K562 (cell line): Measurements from ENCODE around the gene IBA57. TPM values are rescaled to one million over a fixed set of nuclear protein-coding genes. Genes with fewer than 3 reads are reported as not detected.

Experiments used
- ARNT ChIP-seq, 2 experiments: fragments of 450-650 bp; IDR thresholded peaks; 2 replicates each; pipeline ENCODE4 v1.6.1; 2016; ENCODE audit warnings: mild to moderate bottlenecking in 1 of 2
- CSDE1 ChIP-seq, 2 experiments: fragments of 450-650 bp; IDR thresholded peaks; 2 replicates each; pipeline ENCODE4 v1.6.1; 2016; ENCODE audit warnings: mild to moderate bottlenecking in 1 of 2
- KLF16 ChIP-seq: IDR thresholded peaks from 2 replicates; pipeline ENCODE4 v1.6.1; 2016; ENCODE audit warnings: antibody characterized with exemption
- MTA1 ChIP-seq: fragments of 450-650 bp; IDR thresholded peaks from 2 replicates; pipeline ENCODE4 v1.6.1; 2017; ENCODE audit warnings: borderline replicate concordance
- NBN ChIP-seq: fragments of 450-650 bp; IDR thresholded peaks from 2 replicates; pipeline ENCODE4 v1.6.1; 2016; ENCODE audit warnings: low read depth, mild to moderate bottlenecking
- NFATC3 ChIP-seq: fragments of 450-650 bp; IDR thresholded peaks from 2 replicates; pipeline ENCODE4 v1.6.1; 2017; ENCODE audit warnings: mild to moderate bottlenecking
- PRPF4 ChIP-seq: fragments of 200-400 bp; formaldehyde crosslinking; IDR thresholded peaks from one replicate; pipeline ENCODE4 v1.6.1; 2017; ENCODE audit warnings: low read length, low read depth, mild to moderate bottlenecking; ENCODE audit not compliant: insufficient read depth, poor library complexity, severe bottlenecking
- SAP30 ChIP-seq: fragments of 200-600 bp; sonication (generic); IDR thresholded peaks from 2 replicates; pipeline ENCODE4 v1.6.1; 2012; ENCODE audit warnings: borderline replicate concordance, low read depth, mild to moderate bottlenecking, moderate library complexity, low read length, control low read depth, inconsistent platforms; ENCODE audit not compliant: insufficient read depth, poor library complexity, severe bottlenecking
- SMARCC2 ChIP-seq: fragments of 450-650 bp; IDR thresholded peaks from 2 replicates; pipeline ENCODE4 v1.6.1; 2017; ENCODE audit warnings: antibody characterized with exemption, moderate library complexity, mild to moderate bottlenecking, low read depth
- SOX6 ChIP-seq: fragments of 450-650 bp; IDR thresholded peaks from 2 replicates; pipeline ENCODE4 v1.6.1; 2014; ENCODE audit warnings: mild to moderate bottlenecking
- ZKSCAN1 ChIP-seq: fragments of 150-350 bp; IDR thresholded peaks from 2 replicates; pipeline ENCODE4 v1.6.1; 2016; ENCODE audit warnings: low read depth, low read length
- ZNF717 ChIP-seq: fragments of 250-450 bp; sonication (Bioruptor Pico); IDR thresholded peaks from 2 replicates; pipeline ENCODE4 v1.5.0; 2021
- ZNF785 ChIP-seq: fragments of 250-450 bp; sonication (Bioruptor Pico); IDR thresholded peaks from 2 replicates; pipeline ENCODE4 v1.4.0; 2020; ENCODE audit warnings: mild to moderate bottlenecking
- polyA plus RNA-seq, 8 experiments: library from polyadenylated mRNA; depleted of rRNA in 4 of 8; stranded (reverse) in 5 of 8; unstranded in 3 of 8; fragments of >200 nt; fragmentation: Nextera tagmentation in 2 of 8; fragmentation: Illumina TruSeq in 1 of 8; extraction: Ambion mirVana in 2 of 8; extraction: Trizol in 1 of 8; gene quantifications; 2 replicates each; pipeline versions ENCODE4 v1.2.1 to v1.2.3, GENCODE V29; 2011 to 2014; ENCODE audit warnings: inconsistent platforms in 1 of 8, missing spikeins in 1 of 8
- total RNA-seq, 7 experiments: library from RNA; depleted of rRNA in 6 of 7; stranded (reverse); fragments of >200 nt in 6 of 7; fragmentation: Illumina TruSeq in 2 of 7; extraction: Trizol in 2 of 7; gene quantifications; 2 replicates each; pipeline versions ENCODE4 v1.2.1 to v1.2.3, GENCODE V29; 2011 to 2021; ENCODE audit warnings: low replicate concordance in 1 of 7
- TF ChIP-seq, protein P1 (sequence below): fragments of 250-450 bp; sonication (Bioruptor Pico); IDR thresholded peaks from 2 replicates; pipeline ENCODE4 v1.4.0; 2020; ENCODE audit warnings: mild to moderate bottlenecking
- TF ChIP-seq, protein P2 (sequence below): fragments of 450-650 bp; formaldehyde crosslinking; IDR thresholded peaks from 2 replicates; pipeline ENCODE4 v1.4.0; 2020; ENCODE audit warnings: mild to moderate bottlenecking
- TF ChIP-seq, protein P3 (sequence below): sonication (generic); formaldehyde crosslinking; IDR thresholded peaks from 2 replicates; pipeline ENCODE4 v1.8.0; 2022; ENCODE audit warnings: mild to moderate bottlenecking, missing genetic modification reagents
- TF ChIP-seq, protein P4 (sequence below): fragments of 250-450 bp; sonication (Bioruptor Pico); IDR thresholded peaks from 2 replicates; pipeline ENCODE4 v1.4.0; 2020; ENCODE audit warnings: mild to moderate bottlenecking, moderate library complexity
- TF ChIP-seq, protein P5 (sequence below): sonication (generic); formaldehyde crosslinking; IDR thresholded peaks from 2 replicates; pipeline ENCODE4 v1.8.1; 2022; ENCODE audit warnings: missing genetic modification reagents
- TF ChIP-seq, protein P6 (sequence below): conservative IDR thresholded peaks from 2 replicates; pipeline ENCODE4 v1.6.1; 2011; ENCODE audit warnings: low read depth, mild to moderate bottlenecking, low read length; ENCODE audit not compliant: control insufficient read depth

Gene IBA57
- total and polyA plus RNA-seq, 9 of the 15 experiments (the other 6 are each of a cell fraction or from before 2014, with no cell fraction given), result 0.77 to 15.5 (median 2.7) TPM

DNA sequence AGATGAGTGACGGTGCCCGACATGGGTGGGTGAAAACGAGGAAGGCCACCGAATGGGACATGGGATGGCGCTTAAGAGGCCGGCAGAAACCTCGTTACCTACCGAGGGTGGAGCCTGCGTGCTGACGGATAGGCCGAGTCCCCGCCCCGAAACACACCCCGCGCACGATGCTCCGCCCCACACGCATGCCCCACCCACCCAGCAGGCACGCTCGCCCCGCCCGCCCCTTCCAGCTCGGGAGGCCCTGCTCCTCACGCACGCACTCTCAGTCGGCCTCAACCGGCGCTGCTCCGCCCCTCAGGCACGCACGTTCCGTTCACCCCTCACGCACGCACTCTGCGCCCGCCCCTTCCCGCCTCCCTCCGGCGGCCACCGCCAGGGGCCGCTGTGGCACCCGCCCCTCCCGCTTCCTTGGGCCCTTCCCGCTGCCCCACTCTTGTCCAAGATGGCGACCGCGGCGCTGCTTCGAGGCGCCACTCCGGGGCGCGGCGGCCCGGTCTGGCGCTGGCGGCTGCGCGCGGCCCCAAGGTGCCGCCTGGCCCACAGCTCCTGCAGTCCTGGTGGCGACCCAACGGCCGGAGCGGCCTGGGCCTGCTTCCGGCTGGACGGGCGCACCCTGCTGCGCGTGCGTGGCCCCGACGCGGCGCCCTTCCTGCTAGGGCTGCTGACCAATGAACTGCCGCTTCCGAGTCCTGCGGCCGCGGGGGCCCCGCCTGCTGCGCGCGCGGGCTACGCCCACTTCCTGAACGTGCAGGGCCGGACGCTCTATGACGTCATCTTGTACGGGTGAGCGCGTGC, at the start of gene IBA57 (continued):
- TF ChIP-seq, protein P1, sequence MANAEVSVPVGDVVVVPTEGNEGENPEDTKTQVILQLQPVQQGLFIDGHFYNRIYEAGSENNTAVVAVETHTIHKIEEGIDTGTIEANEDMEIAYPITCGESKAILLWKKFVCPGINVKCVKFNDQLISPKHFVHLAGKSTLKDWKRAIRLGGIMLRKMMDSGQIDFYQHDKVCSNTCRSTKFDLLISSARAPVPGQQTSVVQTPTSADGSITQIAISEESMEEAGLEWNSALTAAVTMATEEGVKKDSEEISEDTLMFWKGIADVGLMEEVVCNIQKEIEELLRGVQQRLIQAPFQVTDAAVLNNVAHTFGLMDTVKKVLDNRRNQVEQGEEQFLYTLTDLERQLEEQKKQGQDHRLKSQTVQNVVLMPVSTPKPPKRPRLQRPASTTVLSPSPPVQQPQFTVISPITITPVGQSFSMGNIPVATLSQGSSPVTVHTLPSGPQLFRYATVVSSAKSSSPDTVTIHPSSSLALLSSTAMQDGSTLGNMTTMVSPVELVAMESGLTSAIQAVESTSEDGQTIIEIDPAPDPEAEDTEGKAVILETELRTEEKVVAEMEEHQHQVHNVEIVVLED, result peak; percentile 99
- TF ChIP-seq, protein P2, sequence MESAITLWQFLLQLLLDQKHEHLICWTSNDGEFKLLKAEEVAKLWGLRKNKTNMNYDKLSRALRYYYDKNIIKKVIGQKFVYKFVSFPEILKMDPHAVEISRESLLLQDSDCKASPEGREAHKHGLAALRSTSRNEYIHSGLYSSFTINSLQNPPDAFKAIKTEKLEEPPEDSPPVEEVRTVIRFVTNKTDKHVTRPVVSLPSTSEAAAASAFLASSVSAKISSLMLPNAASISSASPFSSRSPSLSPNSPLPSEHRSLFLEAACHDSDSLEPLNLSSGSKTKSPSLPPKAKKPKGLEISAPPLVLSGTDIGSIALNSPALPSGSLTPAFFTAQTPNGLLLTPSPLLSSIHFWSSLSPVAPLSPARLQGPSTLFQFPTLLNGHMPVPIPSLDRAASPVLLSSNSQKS (CRISPR knock-in tag), result no peak
- TF ChIP-seq, protein P3, sequence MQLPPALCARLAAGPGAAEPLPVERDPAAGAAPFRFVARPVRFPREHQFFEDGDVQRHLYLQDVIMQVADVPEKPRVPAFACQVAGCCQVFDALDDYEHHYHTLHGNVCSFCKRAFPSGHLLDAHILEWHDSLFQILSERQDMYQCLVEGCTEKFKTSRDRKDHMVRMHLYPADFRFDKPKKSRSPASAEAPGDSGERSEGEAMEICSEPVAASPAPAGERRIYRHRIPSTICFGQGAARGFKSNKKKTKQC, result peak; percentile 82; the same call in 1 of the 2 replicates
- TF ChIP-seq ARNT (IDR thresholded peaks at IDR 0.05) (no peak), CSDE1 (IDR thresholded peaks at IDR 0.05) (no peak), NBN (peak; percentile 83; the same call in 1 of the 2 replicates), ZNF717 (CRISPR knock-in tag) (no peak), ZKSCAN1 (peak; percentile 66), KLF16 (peak; percentile 66; the same call in 1 of the 2 replicates), SAP30 (no peak), SOX6 (peak; percentile 85), SMARCC2 (no peak; the same call in 1 of the 2 replicates), MTA1 (no peak), ZNF785 (CRISPR knock-in tag) (no peak), NFATC3 (no peak), PRPF4 (no peak)
- TF ChIP-seq, protein P4, sequence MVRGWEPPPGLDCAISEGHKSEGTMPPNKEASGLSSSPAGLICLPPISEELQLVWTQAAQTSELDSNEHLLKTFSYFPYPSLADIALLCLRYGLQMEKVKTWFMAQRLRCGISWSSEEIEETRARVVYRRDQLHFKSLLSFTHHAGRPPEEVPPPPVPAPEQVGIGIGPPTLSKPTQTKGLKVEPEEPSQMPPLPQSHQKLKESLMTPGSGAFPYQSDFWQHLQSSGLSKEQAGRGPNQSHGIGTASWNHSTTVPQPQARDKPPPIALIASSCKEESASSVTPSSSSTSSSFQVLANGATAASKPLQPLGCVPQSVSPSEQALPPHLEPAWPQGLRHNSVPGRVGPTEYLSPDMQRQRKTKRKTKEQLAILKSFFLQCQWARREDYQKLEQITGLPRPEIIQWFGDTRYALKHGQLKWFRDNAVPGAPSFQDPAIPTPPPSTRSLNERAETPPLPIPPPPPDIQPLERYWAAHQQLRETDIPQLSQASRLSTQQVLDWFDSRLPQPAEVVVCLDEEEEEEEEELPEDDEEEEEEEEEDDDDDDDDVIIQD (CRISPR knock-in tag), result peak; percentile 83; the same call in 1 of the 2 replicates
- TF ChIP-seq, protein P5, sequence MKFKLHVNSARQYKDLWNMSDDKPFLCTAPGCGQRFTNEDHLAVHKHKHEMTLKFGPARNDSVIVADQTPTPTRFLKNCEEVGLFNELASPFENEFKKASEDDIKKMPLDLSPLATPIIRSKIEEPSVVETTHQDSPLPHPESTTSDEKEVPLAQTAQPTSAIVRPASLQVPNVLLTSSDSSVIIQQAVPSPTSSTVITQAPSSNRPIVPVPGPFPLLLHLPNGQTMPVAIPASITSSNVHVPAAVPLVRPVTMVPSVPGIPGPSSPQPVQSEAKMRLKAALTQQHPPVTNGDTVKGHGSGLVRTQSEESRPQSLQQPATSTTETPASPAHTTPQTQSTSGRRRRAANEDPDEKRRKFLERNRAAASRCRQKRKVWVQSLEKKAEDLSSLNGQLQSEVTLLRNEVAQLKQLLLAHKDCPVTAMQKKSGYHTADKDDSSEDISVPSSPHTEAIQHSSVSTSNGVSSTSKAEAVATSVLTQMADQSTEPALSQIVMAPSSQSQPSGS (CRISPR knock-in tag), result peak; percentile 96; the same call in 1 of the 2 replicates
- TF ChIP-seq, protein P6, sequence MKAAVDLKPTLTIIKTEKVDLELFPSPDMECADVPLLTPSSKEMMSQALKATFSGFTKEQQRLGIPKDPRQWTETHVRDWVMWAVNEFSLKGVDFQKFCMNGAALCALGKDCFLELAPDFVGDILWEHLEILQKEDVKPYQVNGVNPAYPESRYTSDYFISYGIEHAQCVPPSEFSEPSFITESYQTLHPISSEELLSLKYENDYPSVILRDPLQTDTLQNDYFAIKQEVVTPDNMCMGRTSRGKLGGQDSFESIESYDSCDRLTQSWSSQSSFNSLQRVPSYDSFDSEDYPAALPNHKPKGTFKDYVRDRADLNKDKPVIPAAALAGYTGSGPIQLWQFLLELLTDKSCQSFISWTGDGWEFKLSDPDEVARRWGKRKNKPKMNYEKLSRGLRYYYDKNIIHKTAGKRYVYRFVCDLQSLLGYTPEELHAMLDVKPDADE, result peak; percentile 78
